Measurements from ENCODE around the gene CFI.

The CFI gene

DNA sequence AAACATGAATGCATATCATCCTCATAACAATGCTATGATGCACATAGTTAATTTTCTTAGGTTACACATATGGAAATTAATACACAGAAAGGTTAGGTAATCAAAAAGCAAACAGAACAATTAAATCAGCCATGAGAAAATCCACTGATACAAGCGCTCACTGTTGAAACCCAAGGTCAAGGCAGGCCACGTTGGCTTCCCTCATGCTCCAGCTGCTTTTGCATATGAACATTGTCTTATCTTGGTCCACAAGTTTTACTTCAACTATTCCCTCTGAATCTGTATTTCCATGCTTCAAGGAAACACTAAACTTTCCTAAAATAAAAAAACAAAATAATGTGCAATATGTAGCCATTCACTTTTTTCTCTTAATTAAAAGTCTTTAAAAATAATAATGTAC lies 37.4 kb downstream of the CFI start:
- no peak overlapping the region for H3K27ac ChIP-seq (replicated peaks)
- H3K27me3 ChIP-seq (ENCODE audit: insufficient read depth, poor library complexity, severe bottlenecking): no peaks in the 10 kb centered on the region
- TF ChIP-seq POLR2AphosphoS5 (IDR thresholded peaks at IDR 0.05; ENCODE audit: low read depth): no peak
- TF ChIP-seq REST (IDR thresholded peaks at IDR 0.05; ENCODE audit: insufficient replicate concordance, low read depth): no peak
- TF ChIP-seq GABPA (IDR thresholded peaks at IDR 0.05; ENCODE audit: low read depth): no peak
- TF ChIP-seq SPI1 (IDR thresholded peaks at IDR 0.05; ENCODE audit: borderline replicate concordance, low read depth): no peak
- TF ChIP-seq, protein P1, sequence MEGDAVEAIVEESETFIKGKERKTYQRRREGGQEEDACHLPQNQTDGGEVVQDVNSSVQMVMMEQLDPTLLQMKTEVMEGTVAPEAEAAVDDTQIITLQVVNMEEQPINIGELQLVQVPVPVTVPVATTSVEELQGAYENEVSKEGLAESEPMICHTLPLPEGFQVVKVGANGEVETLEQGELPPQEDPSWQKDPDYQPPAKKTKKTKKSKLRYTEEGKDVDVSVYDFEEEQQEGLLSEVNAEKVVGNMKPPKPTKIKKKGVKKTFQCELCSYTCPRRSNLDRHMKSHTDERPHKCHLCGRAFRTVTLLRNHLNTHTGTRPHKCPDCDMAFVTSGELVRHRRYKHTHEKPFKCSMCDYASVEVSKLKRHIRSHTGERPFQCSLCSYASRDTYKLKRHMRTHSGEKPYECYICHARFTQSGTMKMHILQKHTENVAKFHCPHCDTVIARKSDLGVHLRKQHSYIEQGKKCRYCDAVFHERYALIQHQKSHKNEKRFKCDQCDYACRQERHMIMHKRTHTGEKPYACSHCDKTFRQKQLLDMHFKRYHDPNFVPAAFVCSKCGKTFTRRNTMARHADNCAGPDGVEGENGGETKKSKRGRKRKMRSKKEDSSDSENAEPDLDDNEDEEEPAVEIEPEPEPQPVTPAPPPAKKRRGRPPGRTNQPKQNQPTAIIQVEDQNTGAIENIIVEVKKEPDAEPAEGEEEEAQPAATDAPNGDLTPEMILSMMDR (IDR thresholded peaks at IDR 0.05; ENCODE audit: insufficient read depth, low read length): no peak
- DNase-seq (ENCODE audit: low read depth in 1 of 2, low spot score in 1 of 2): no peak
- no peak overlapping the region for H3K4me3 ChIP-seq (replicated peaks; ENCODE audit: insufficient read depth, low read length)

DNA sequence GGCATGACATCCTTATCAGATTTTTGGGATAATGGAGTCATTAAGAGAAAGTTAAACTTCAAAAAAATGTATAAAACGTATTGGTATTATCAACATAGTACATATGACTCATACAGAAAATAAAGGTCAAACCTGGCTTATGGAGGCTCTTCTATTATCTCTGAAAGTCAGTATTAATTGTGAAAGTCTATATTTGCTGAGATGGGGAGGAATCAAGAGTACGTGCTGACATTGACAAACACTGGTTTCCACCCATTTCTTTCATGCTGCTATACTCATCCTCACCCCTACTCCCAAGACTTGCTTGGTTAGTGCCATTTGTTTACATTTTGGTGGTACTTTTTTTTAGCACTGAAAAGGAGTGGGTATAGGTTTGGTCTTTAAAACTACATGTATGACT lies 41.1 kb downstream of the CFI start:
- Histone ChIP-seq H3K27ac (replicated peaks) (no peak overlapping the region), H3K27me3 (ENCODE audit: insufficient read depth, poor library complexity, severe bottlenecking) (no peaks in the 10 kb centered on the region), H3K4me3 (replicated peaks; ENCODE audit: insufficient read depth, low read length) (no peak overlapping the region)
- TF ChIP-seq SPI1 (IDR thresholded peaks at IDR 0.05; ENCODE audit: borderline replicate concordance, low read depth) (no peak), POLR2AphosphoS5 (IDR thresholded peaks at IDR 0.05; ENCODE audit: low read depth) (no peak), REST (IDR thresholded peaks at IDR 0.05; ENCODE audit: insufficient replicate concordance, low read depth) (no peak), GABPA (IDR thresholded peaks at IDR 0.05; ENCODE audit: low read depth) (no peak)
- TF ChIP-seq, protein P1 (IDR thresholded peaks at IDR 0.05; ENCODE audit: insufficient read depth, low read length): no peak
- DNase-seq (ENCODE audit: low read depth in 1 of 2, low spot score in 1 of 2): no peak

DNA sequence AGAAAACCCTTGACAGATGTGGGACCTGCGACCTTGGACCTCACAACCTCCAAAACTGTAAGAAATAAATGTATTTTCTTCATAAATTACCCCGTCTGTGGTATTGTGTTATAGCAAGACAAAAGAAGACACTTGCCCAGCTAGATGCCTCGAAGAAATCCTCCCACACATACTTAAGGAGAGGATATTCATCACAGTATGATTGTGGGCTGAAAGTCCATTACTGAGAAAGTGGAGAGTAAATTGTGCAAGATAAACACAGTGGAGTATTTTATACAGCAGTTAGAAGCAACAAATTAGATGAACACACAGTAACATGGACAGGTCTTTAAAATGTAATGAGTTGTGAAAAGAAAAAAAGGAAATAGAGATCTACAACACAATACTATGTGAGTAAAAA lies 46.1 kb downstream of the CFI start:
- DNase-seq (ENCODE audit: low read depth in 1 of 2, low spot score in 1 of 2): no peak
- Histone ChIP-seq H3K4me3 (replicated peaks; ENCODE audit: insufficient read depth, low read length) (no peak overlapping the region), H3K27me3 (ENCODE audit: insufficient read depth, poor library complexity, severe bottlenecking) (no peaks in the 10 kb centered on the region), H3K27ac (replicated peaks) (no peak overlapping the region)
- no peak for TF ChIP-seq GABPA (IDR thresholded peaks at IDR 0.05; ENCODE audit: low read depth)
- no peak for TF ChIP-seq POLR2AphosphoS5 (IDR thresholded peaks at IDR 0.05; ENCODE audit: low read depth)
- TF ChIP-seq, protein P1 (IDR thresholded peaks at IDR 0.05; ENCODE audit: insufficient read depth, low read length): no peak
- no peak for TF ChIP-seq REST (IDR thresholded peaks at IDR 0.05; ENCODE audit: insufficient replicate concordance, low read depth)
- TF ChIP-seq SPI1 (IDR thresholded peaks at IDR 0.05; ENCODE audit: borderline replicate concordance, low read depth): no peak
